Transverse colon (tissue), 4 donors: ENCODE measurements around the gene ANKRD23. TPM values are rescaled to one million over a fixed set of nuclear protein-coding genes. Genes with fewer than 3 reads are reported as not detected.
"Not testable (repeated sequence)": the region's sequence is repeated elsewhere in the genome, so short reads cannot be mapped to it uniquely, and the experiment has no call there.

ENCODE experiments used
- DNase-seq: peaks from one replicate; pipeline ENCODE4 v3.0.0-alpha.2; 2019
- H3K27ac ChIP-seq, 4 donors: fragments of 200-600 bp; sonication (generic); 2 replicates each; pipeline ENCODE4 v1.5.1; 2016 to 2018; ENCODE audit warnings: inconsistent platforms in 4 of 4
- H3K27me3 ChIP-seq: fragments of 200-600 bp; sonication (generic); 2 replicates; pipeline ENCODE4 v1.5.1; 2017; ENCODE audit warnings: inconsistent platforms
- H3K36me3 ChIP-seq, 4 donors: fragments of 200-600 bp; sonication (generic); 2 replicates each; pipeline ENCODE4 v1.5.1; 2017 to 2019; ENCODE audit warnings: inconsistent platforms in 4 of 4
- H3K4me1 ChIP-seq, 4 donors: fragments of 200-600 bp; sonication (generic); 2 replicates each; pipeline ENCODE4 v1.5.1; 2017 to 2020; ENCODE audit warnings: inconsistent platforms in 4 of 4
- H3K4me3 ChIP-seq, 4 donors: fragments of 200-600 bp; sonication (generic); 1 replicate in 1 of 4; 2 replicates in 3 of 4; pipeline versions ENCODE4 v1.5.1 to v1.6.1; 2017 to 2019; ENCODE audit warnings: inconsistent platforms in 4 of 4
- H3K9me3 ChIP-seq, 2 donors: fragments of 200-600 bp; sonication (generic); 2 replicates each; pipeline ENCODE4 v1.5.1; 2017 to 2019; ENCODE audit warnings: inconsistent platforms in 2 of 2
- CTCF ChIP-seq, 5 experiments: fragments of 200-600 bp in 3 of 5; fragments of 450-650 bp in 2 of 5; sonication (generic) in 3 of 5; IDR thresholded peaks; 1 replicate in 2 of 5; 2 replicates in 3 of 5; pipeline ENCODE4 v1.5.1; 2016 to 2017; ENCODE audit warnings: antibody characterized with exemption in 5 of 5, inconsistent platforms in 3 of 5, mild to moderate bottlenecking in 2 of 5, moderate library complexity in 1 of 5
- EP300 ChIP-seq: sonication (generic); formaldehyde crosslinking; IDR thresholded peaks from one replicate; pipeline ENCODE4 v1.6.1; 2017; ENCODE audit warnings: antibody characterized with exemption, low read depth
- POLR2A ChIP-seq: fragments of 450-650 bp; IDR thresholded peaks from one replicate; pipeline ENCODE4 v1.6.1; 2016; ENCODE audit warnings: antibody characterized with exemption, mild to moderate bottlenecking, moderate library complexity
- POLR2AphosphoS5 ChIP-seq, 3 donors: sonication (generic); formaldehyde crosslinking; IDR thresholded peaks; one replicate each; pipeline ENCODE4 v1.6.1; 2016; ENCODE audit warnings: antibody characterized with exemption in 3 of 3
- WGBS, 2 donors: methylation state at CpG; one replicate each; pipeline ENCODE4 v1.1.5; 2018; ENCODE audit warnings: low coverage in 1 of 2; 5-methylcytosine and 5-hydroxymethylcytosine counted together
- in situ Hi-C, 4 donors: fragments of 200-750 bp; cut with MboI; loops; one replicate each; pipeline versions ENCODE4 v1.15.0 to v1.15.1; 2017; ENCODE audit warnings: low sequenced_read_pairs in 3 of 4, low pct_ligation_motif_present in 1 of 4, low pct_unique_long_range_greater_than_20kb in 1 of 4
- intact Hi-C: fragments of 100-400 bp; cut with DNase I; formaldehyde crosslinking; loops from one replicate; pipeline ENCODE4 v1.15.1; 2023; ENCODE audit warnings: low total_unique reads
- total RNA-seq, 4 donors: library from RNA; depleted of rRNA; stranded (reverse); fragments of >200 nt; gene quantifications; one replicate each; pipeline ENCODE4 v1.1.0, GENCODE V29; 2016

ANKRD23 gene
- total RNA-seq = 10 to 100 TPM in 1 of 4 donors, 1 to 10 TPM in 3; 4.1 to 22.7 (median 7.0) TPM

- Histone ChIP-seq H3K4me1 (peaks cover 4 to 12% (median 10%) of the 10 kb centered on the region in 4 donors), H3K9me3 (no peaks in the 10 kb centered on the region), H3K36me3 (peaks cover 0 to 5% (median 2%) of the 10 kb centered on the region in 4 donors), H3K4me3 (no peak within 1 kb of the TSS), H3K27me3 (no peaks in the 10 kb centered on the region), H3K27ac (no peak within 1 kb of the TSS)
- WGBS, 2 donors = 83 to 93% methylated on average over 2 to 14 of the region's 14 CpGs
- TF ChIP-seq POLR2A (no peak), EP300 (no peak), CTCF (IDR thresholded peaks at IDR 0.05) (no peak), POLR2AphosphoS5 (IDR thresholded peaks at IDR 0.05) (no peak)
- DNase-seq = no peak
- intact Hi-C loops = no loop called here
- in situ Hi-C loops = loop anchor here in 1 of 4 donors (25.0 kb wide), 1 partner anchor 244 kb away; the partner anchor contains the start of gene FAHD2B
Observed at GRCh38 chr2:96843538-96844268, at the start of gene ANKRD23. Gene ANKRD23, minus strand, starts transcription at chr2:96844021. Its CDS starts 29 bp downstream, at chr2:96843992.

DNA sequence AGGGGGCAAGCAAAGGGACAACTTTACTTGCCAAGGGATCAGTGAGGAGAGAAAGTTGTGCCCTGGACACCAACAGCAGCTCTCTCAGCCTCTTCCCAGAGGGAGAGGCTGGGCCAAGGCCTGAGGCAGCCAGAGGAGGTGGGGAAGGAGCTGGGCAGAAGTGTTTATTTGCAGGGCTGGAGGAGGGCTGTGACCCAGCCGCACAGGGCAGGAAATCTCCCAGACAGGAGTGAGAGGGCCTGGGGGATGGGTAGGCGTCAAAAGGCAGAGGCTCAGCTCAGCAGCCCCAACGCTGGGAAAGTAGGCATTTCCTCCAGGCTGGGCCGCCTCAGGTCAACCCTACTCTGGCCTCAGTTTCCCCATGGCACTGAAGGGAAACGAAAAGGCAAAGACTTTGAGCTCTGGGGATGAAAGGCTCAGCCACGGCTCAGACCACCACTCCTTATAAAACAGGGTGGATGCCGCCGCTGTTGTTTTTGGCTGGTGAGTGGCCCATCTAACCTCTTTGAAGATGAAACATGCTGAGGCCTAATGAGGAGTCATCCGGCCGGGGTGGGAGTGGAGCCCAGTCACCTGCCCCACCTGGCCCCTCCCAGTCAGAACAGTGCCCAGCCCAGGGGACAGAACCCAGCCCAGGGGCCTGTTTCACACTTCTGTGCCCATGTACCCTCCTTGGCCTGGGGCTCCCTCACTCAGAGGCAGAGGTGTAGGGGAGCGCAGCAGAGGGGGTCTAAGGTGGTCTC lies 47.9 kb upstream of the ANKRD23 start:
- TF ChIP-seq POLR2A (no peak), POLR2AphosphoS5 (IDR thresholded peaks at IDR 0.05) (no peak), CTCF (IDR thresholded peaks at IDR 0.05) (no peak), EP300 (no peak)
- DNase-seq = no peak
- H3K36me3 ChIP-seq = no peaks in the 10 kb centered on the region
- H3K27me3 ChIP-seq = no peaks in the 10 kb centered on the region
- H3K9me3 ChIP-seq = no peaks in the 10 kb centered on the region
- in situ Hi-C loops (no loop called here), intact Hi-C loops (no loop called here)
- WGBS, 2 donors = 69% methylated on average over 11 of the region's 11 CpGs; no CpG with 5 or more reads in 1 of the 2 donors
- H3K27ac ChIP-seq = peak overlapping the region; percentile 5 to 62 (median 52)
- H3K4me3 ChIP-seq = no peak overlapping the region
- peaks cover 42 to 66% (median 48%) of the 10 kb centered on the region in 4 donors for H3K4me1 ChIP-seq

GRCh38 chr2:96890726-96891385 lies 47.0 kb upstream of the ANKRD23 start:
- H3K27me3 ChIP-seq = no peaks in the 10 kb centered on the region
- in situ Hi-C loops = no loop called here
- no peaks in the 10 kb centered on the region for H3K9me3 ChIP-seq
- intact Hi-C loops = no loop called here
- no peak for DNase-seq
- H3K4me1 ChIP-seq = peaks cover 40 to 69% (median 45%) of the 10 kb centered on the region in 4 donors
- WGBS, 2 donors = 62% methylated on average over 6 of the region's 6 CpGs; no CpG with 5 or more reads in 1 of the 2 donors
- H3K36me3 ChIP-seq = no peaks in the 10 kb centered on the region
- no peak for TF ChIP-seq POLR2A
- TF ChIP-seq POLR2AphosphoS5 (IDR thresholded peaks at IDR 0.05) = no peak
- no peak for TF ChIP-seq CTCF (IDR thresholded peaks at IDR 0.05)
- no peak for TF ChIP-seq EP300
- H3K27ac ChIP-seq = peak overlapping the region; percentile 5 to 62 (median 52)
- no peak overlapping the region for H3K4me3 ChIP-seq

DNA sequence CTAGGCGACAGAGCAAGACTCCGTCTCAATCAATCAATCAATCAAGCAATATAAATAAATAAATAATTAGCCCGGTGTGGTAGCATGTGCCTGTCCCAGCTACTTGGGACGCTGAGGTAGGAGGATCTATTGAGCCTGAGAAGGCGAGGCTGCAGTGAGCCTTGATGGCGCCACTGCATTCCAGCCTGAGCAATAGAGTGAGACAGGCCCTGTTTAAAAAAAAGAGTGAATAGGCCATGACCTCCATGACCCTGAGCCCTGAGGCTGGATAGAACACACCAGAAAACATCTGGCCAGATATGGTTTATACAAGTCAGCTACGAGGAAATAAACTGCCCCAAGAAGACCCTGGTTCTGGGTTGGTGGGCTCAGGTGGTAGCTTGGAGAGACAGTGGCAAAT lies 46.4 kb upstream of the ANKRD23 start:
- 62 to 85% methylated on average over 3 to 7 of the region's 7 CpGs for WGBS, 2 donors
- peaks cover 34 to 63% (median 39%) of the 10 kb centered on the region in 4 donors for H3K4me1 ChIP-seq
- no peaks in the 10 kb centered on the region for H3K36me3 ChIP-seq
- H3K9me3 ChIP-seq = no peaks in the 10 kb centered on the region
- in situ Hi-C loops = no loop called here
- H3K27me3 ChIP-seq = no peaks in the 10 kb centered on the region
- peak overlapping the region; percentile 5 to 62 (median 52) for H3K27ac ChIP-seq
- intact Hi-C loops = no loop called here
- no peak overlapping the region for H3K4me3 ChIP-seq
- no peak for TF ChIP-seq CTCF (IDR thresholded peaks at IDR 0.05)
- no peak for TF ChIP-seq EP300
- no peak for TF ChIP-seq POLR2AphosphoS5 (IDR thresholded peaks at IDR 0.05)
- TF ChIP-seq POLR2A = no peak
- no peak for DNase-seq

- H3K9me3 ChIP-seq, in situ Hi-C loops, H3K36me3 ChIP-seq, intact Hi-C loops, H3K4me3 ChIP-seq, DNase-seq, H3K27me3 ChIP-seq: not testable (repeated sequence)
- Histone ChIP-seq H3K4me1 (peaks cover 30 to 59% (median 36%) of the 10 kb centered on the region in 4 donors), H3K27ac (peak overlapping the region in 1 of 4 donors; percentile 84)
- WGBS, 2 donors = 90 to 96% methylated on average over 3 to 5 of the region's 5 CpGs
Observed at GRCh38 chr2:96889502-96889901, 45.7 kb upstream of the ANKRD23 start.
